ENCODE measurements around the gene HCN1.

HCN1 gene

DNA sequence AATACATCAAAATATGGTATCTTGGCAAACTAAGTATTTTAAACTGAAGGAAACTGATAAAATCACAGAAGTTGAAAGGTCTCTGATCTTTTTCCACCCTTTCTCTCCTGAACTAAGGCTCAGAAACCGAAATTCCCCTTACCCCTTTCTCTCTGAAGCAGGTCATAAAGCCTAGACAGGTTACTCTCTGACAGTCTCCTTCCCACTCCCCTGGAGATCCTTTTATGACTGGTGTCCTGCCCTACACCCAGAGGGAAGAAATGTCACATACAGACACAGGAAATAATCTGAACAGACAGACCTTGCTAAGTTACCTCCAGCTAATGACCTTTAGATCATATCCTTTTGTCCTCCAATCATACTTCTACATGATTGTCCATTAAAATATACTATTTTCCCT, 127.4 kb downstream of the HCN1 start:
- ATAC-seq (ENCODE audit: low read depth): no peak
- H3K4me3 ChIP-seq (ENCODE audit: severe bottlenecking): no peak overlapping the region

GRCh38 chr5:45542421-45542820, 153.8 kb downstream of the HCN1 start:
- no peaks in the 10 kb centered on the region for H3K4me1 ChIP-seq (ENCODE audit: insufficient read depth, poor library complexity, severe bottlenecking)

More for the DNA sequence above, 127.4 kb downstream of the HCN1 start:
- H3K9me3 ChIP-seq (ENCODE audit: severe bottlenecking): no peaks in the 10 kb centered on the region
- no peaks in the 10 kb centered on the region for H3K36me3 ChIP-seq (ENCODE audit: low read depth)
- H3K27ac ChIP-seq (ENCODE audit: poor library complexity, severe bottlenecking): no peak overlapping the region
- no peaks in the 10 kb centered on the region for H3K4me1 ChIP-seq (ENCODE audit: insufficient read depth, poor library complexity, severe bottlenecking)
- DNase-seq (ENCODE audit: low spot score): no peak
- TF ChIP-seq, protein P1, sequence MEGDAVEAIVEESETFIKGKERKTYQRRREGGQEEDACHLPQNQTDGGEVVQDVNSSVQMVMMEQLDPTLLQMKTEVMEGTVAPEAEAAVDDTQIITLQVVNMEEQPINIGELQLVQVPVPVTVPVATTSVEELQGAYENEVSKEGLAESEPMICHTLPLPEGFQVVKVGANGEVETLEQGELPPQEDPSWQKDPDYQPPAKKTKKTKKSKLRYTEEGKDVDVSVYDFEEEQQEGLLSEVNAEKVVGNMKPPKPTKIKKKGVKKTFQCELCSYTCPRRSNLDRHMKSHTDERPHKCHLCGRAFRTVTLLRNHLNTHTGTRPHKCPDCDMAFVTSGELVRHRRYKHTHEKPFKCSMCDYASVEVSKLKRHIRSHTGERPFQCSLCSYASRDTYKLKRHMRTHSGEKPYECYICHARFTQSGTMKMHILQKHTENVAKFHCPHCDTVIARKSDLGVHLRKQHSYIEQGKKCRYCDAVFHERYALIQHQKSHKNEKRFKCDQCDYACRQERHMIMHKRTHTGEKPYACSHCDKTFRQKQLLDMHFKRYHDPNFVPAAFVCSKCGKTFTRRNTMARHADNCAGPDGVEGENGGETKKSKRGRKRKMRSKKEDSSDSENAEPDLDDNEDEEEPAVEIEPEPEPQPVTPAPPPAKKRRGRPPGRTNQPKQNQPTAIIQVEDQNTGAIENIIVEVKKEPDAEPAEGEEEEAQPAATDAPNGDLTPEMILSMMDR (IDR thresholded peaks at IDR 0.05; ENCODE audit: poor library complexity, severe bottlenecking): no peak
- H3K27me3 ChIP-seq (ENCODE audit: insufficient read depth, poor library complexity, severe bottlenecking): peaks cover 15% of the 10 kb centered on the region

GRCh38 chr5:45533663-45534062, 162.5 kb downstream of the HCN1 start:
- no peaks in the 10 kb centered on the region for H3K9me3 ChIP-seq (ENCODE audit: severe bottlenecking)
- no peak overlapping the region for H3K27ac ChIP-seq (ENCODE audit: poor library complexity, severe bottlenecking)
- H3K4me3 ChIP-seq (ENCODE audit: severe bottlenecking): no peak overlapping the region
- no peaks in the 10 kb centered on the region for H3K36me3 ChIP-seq (ENCODE audit: low read depth)
- ATAC-seq (ENCODE audit: low read depth) (no peak), DNase-seq (ENCODE audit: low spot score) (no peak)
- no peaks in the 10 kb centered on the region for H3K4me1 ChIP-seq (ENCODE audit: insufficient read depth, poor library complexity, severe bottlenecking)
- peaks cover 39% of the 10 kb centered on the region for H3K27me3 ChIP-seq (ENCODE audit: insufficient read depth, poor library complexity, severe bottlenecking)
- TF ChIP-seq, protein P1 (IDR thresholded peaks at IDR 0.05; ENCODE audit: poor library complexity, severe bottlenecking): no peak

More at GRCh38 chr5:45542421-45542820, 153.8 kb downstream of the HCN1 start:
- H3K4me3 ChIP-seq (ENCODE audit: severe bottlenecking): no peak overlapping the region
- H3K9me3 ChIP-seq (ENCODE audit: severe bottlenecking): no peaks in the 10 kb centered on the region
- TF ChIP-seq, protein P1 (IDR thresholded peaks at IDR 0.05; ENCODE audit: poor library complexity, severe bottlenecking): no peak
- H3K27ac ChIP-seq (ENCODE audit: poor library complexity, severe bottlenecking): no peak overlapping the region
- DNase-seq (ENCODE audit: low spot score): no peak
- H3K36me3 ChIP-seq (ENCODE audit: low read depth): no peaks in the 10 kb centered on the region; the same call in 1 of the 2 replicates
- no peak for ATAC-seq (ENCODE audit: low read depth)
- peaks cover 6% of the 10 kb centered on the region for H3K27me3 ChIP-seq (ENCODE audit: insufficient read depth, poor library complexity, severe bottlenecking)

- Histone ChIP-seq H3K27me3 (ENCODE audit: insufficient read depth, poor library complexity, severe bottlenecking) (peaks cover 39% of the 10 kb centered on the region), H3K9me3 (ENCODE audit: severe bottlenecking) (no peaks in the 10 kb centered on the region), H3K27ac (ENCODE audit: poor library complexity, severe bottlenecking) (no peak overlapping the region), H3K4me1 (ENCODE audit: insufficient read depth, poor library complexity, severe bottlenecking) (no peaks in the 10 kb centered on the region), H3K36me3 (ENCODE audit: low read depth) (no peaks in the 10 kb centered on the region), H3K4me3 (ENCODE audit: severe bottlenecking) (no peak overlapping the region)
- ATAC-seq (ENCODE audit: low read depth) (no peak), DNase-seq (ENCODE audit: low spot score) (no peak)
- TF ChIP-seq, protein P1 (IDR thresholded peaks at IDR 0.05; ENCODE audit: poor library complexity, severe bottlenecking): no peak
These were observed 163.2 kb downstream of the HCN1 start for GRCh38 chr5:45532826-45533624.

GRCh38 chr5:45521067-45521466, 175.1 kb downstream of the HCN1 start:
- TF ChIP-seq, protein P1 (IDR thresholded peaks at IDR 0.05; ENCODE audit: poor library complexity, severe bottlenecking): peak; percentile 73
- DNase-seq (ENCODE audit: low spot score) (no peak), ATAC-seq (ENCODE audit: low read depth) (peak; percentile 77)
- Histone ChIP-seq H3K27me3 (ENCODE audit: insufficient read depth, poor library complexity, severe bottlenecking) (no peaks in the 10 kb centered on the region), H3K9me3 (ENCODE audit: severe bottlenecking) (no peaks in the 10 kb centered on the region), H3K4me1 (ENCODE audit: insufficient read depth, poor library complexity, severe bottlenecking) (no peaks in the 10 kb centered on the region), H3K27ac (ENCODE audit: poor library complexity, severe bottlenecking) (no peak overlapping the region), H3K4me3 (ENCODE audit: severe bottlenecking) (no peak overlapping the region), H3K36me3 (ENCODE audit: low read depth) (no peaks in the 10 kb centered on the region)

Data from RWPE2 (cell line).